AG09319 (cell line): ENCODE results near the gene MAGOH.
"Not testable (repeated sequence)": the region's sequence is repeated elsewhere in the genome, so short reads cannot be mapped to it uniquely, and the experiment has no call there.

Source experiments
- DNase-seq: peaks from one replicate; pipeline ENCODE4 v3.0.0-alpha.2; 2010; ENCODE audit warnings: low read depth; ENCODE audit errors: extremely low read depth
- CTCF ChIP-seq: IDR thresholded peaks from 2 replicates; pipeline ENCODE4 v1.5.1; 2011; ENCODE audit warnings: low read depth, mild to moderate bottlenecking, inconsistent platforms, low read length, moderate library complexity

MAGOH gene

GRCh38 chr1:53219711-53220110 is 18.6 kb downstream of the MAGOH start:
- no peak for DNase-seq
- TF ChIP-seq CTCF = no peak

- TF ChIP-seq CTCF = no peak
These were observed 20.1 kb downstream of the MAGOH start for GRCh38 chr1:53218201-53218600.

GRCh38 chr1:53214376-53214940 is 23.9 kb downstream of the MAGOH start:
- no peak for DNase-seq
- no peak for TF ChIP-seq CTCF

More at GRCh38 chr1:53218201-53218600, 20.1 kb downstream of the MAGOH start:
- DNase-seq = no peak

- no peak for DNase-seq
- TF ChIP-seq CTCF = no peak
These were observed 27.4 kb downstream of the MAGOH start for GRCh38 chr1:53210954-53211353.

- no peak for TF ChIP-seq CTCF
- no peak for DNase-seq
These were observed 28.0 kb downstream of the MAGOH start for GRCh38 chr1:53210352-53210751.

GRCh38 chr1:53207726-53208125 is 30.6 kb downstream of the MAGOH start:
- DNase-seq = no peak
- TF ChIP-seq CTCF = no peak

- no peak for TF ChIP-seq CTCF
- DNase-seq = no peak
These were observed 31.5 kb downstream of the MAGOH start for GRCh38 chr1:53206735-53207379.

GRCh38 chr1:53206083-53206685 is 32.1 kb downstream of the MAGOH start:
- not testable (repeated sequence) for DNase-seq

GRCh38 chr1:53205496-53205895 is 32.8 kb downstream of the MAGOH start:
- not testable (repeated sequence) for DNase-seq
